K562 treated with DMSO at 1 percent for 24 hours (cell line): ENCODE measurements around the gene DHX8. TPM values are rescaled to one million over a fixed set of nuclear protein-coding genes. Genes with fewer than 3 reads are reported as not detected.

Experiments used
- total RNA-seq: library from RNA; unstranded; fragments of 300-600 nt; gene quantifications from 2 replicates; pipeline ENCODE4 v1.2.3, GENCODE V29; 2022; ENCODE audit warnings: low read depth; ENCODE audit not compliant: insufficient read depth

Gene DHX8
- total RNA-seq: 27.6 and 29.1 TPM in 2 replicates

GRCh38 chr17:43483674-43484551 is at the start of gene DHX8:
Gene DHX8 (plus strand): TSS chr17:43483975. CDS start chr17:43484038, 63 bp downstream.

GRCh38 chr17:43546319-43547188 is 62.8 kb downstream of the DHX8 start, which contains the start of gene ETV4:
Gene ETV4 (minus strand): TSS chr17:43546340. CDS start chr17:43545617, 723 bp downstream.

Other genes with a start within 250 kb of the DHX8 start
- gene RNU2-1, start 250.0 kb upstream of the DHX8 start, total RNA-seq: not detected in 2 replicates
- 6.5 and 7.3 TPM in 2 replicates for gene ARL4D, start 85.0 kb upstream of the DHX8 start, total RNA-seq
- 51.7 and 52.3 TPM in 2 replicates for gene ETV4, start 62.4 kb downstream of the DHX8 start, total RNA-seq
- gene MEOX1, start 177.9 kb downstream of the DHX8 start, total RNA-seq: not detected in 2 replicates